Right lobe of liver (tissue), 6 donors: ENCODE data around the gene S100A1. TPM values are rescaled to one million over a fixed set of nuclear protein-coding genes. Genes with fewer than 3 reads are reported as not detected.
A peak's percentile ranks its signal among the peaks of the same experiment; 100 is the strongest.
"Not testable (repeated sequence)": the region's sequence is repeated elsewhere in the genome, so short reads cannot be mapped to it uniquely, and the experiment has no call there.

Experiments used
- ATAC-seq, 4 donors: fragments of 200-7000 bp; cut with Tn5 transposase; one replicate each; pipeline ENCODE4 v1.9.1; 2020; ENCODE audit warnings: mild to moderate bottlenecking in 4 of 4, moderate library complexity in 4 of 4
- DNase-seq, 3 donors: peaks; one replicate each; pipeline ENCODE4 v3.0.0-alpha.2; 2020
- H3K27ac ChIP-seq, 3 donors: fragments of 200-600 bp; one replicate each; pipeline ENCODE4 v1.8.0; 2022
- H3K27me3 ChIP-seq, 2 donors: fragments of 200-600 bp; one replicate each; pipeline ENCODE4 v1.8.0; 2022
- H3K36me3 ChIP-seq, 4 donors: fragments of 200-600 bp; sonication (generic) in 1 of 4; one replicate each; pipeline versions ENCODE4 v1.5.1 to v1.8.0; 2017 to 2022; ENCODE audit warnings: control low read depth in 1 of 4
- H3K4me1 ChIP-seq, 4 donors: fragments of 200-600 bp; sonication (generic) in 1 of 4; one replicate each; pipeline versions ENCODE4 v1.5.1 to v1.8.0; 2017 to 2022; ENCODE audit warnings: control low read depth in 1 of 4
- H3K4me3 ChIP-seq, 3 donors: fragments of 200-600 bp; one replicate each; pipeline ENCODE4 v1.8.0; 2022
- H3K9me3 ChIP-seq, 4 donors: fragments of 200-600 bp; sonication (generic) in 1 of 4; one replicate each; pipeline versions ENCODE4 v1.5.1 to v1.8.0; 2017 to 2022; ENCODE audit warnings: control low read depth in 1 of 4
- POLR2A ChIP-seq: fragments of 450-650 bp; IDR thresholded peaks from one replicate; pipeline ENCODE4 v1.6.1; 2017; ENCODE audit warnings: antibody characterized with exemption, mild to moderate bottlenecking
- WGBS: methylation state at CpG from one replicate; pipeline ENCODE4 v1.1.6; 2018; ENCODE audit warnings: low coverage, low lambda C conversion rate; ENCODE audit not compliant: insufficient coverage; ENCODE audit errors: missing lambda C conversion rate; 5-methylcytosine and 5-hydroxymethylcytosine counted together
- intact Hi-C, 2 donors: fragments of 100-400 bp; cut with DNase I; formaldehyde crosslinking; loops; one replicate each; pipeline versions ENCODE4 v1.11.2 to v1.14.1; 2022
- total RNA-seq, 6 experiments: library from RNA; depleted of rRNA in 2 of 6; stranded (reverse); fragments of >200 nt in 2 of 6; fragmentation: NEBNext Ultra II Directional in 3 of 6; extraction: Animal tissue kit (Norgen Biotek cat#: 25700) in 3 of 6; gene quantifications; one replicate each; pipeline versions ENCODE4 v1.1.0 to v1.2.4, GENCODE V29; 2016 to 2023
- TF ChIP-seq, protein P1 (sequence below), 4 donors: fragments of 200-600 bp in 3 of 4; fragments of 450-650 bp in 1 of 4; IDR thresholded peaks; one replicate each; pipeline versions ENCODE4 v1.5.1 to v1.8.0; 2016 to 2022; ENCODE audit warnings: antibody characterized with exemption in 4 of 4, mild to moderate bottlenecking in 2 of 4
- donor health status: DM: no; HTN: yes; CAD: no.
- donor health status: DM: no; HTN: no; CAD: no.
- donor health status: DM: no; HTN: no; CAD: no.
- donor health status: DM: no; HTN: yes; CAD: no.
- donor health status: DM: no; HTN: yes; CAD: no.

Gene S100A1
- total RNA-seq, 6 experiments from 2014 or later: 0.40 to 2.1 (median 1.0) TPM

DNA sequence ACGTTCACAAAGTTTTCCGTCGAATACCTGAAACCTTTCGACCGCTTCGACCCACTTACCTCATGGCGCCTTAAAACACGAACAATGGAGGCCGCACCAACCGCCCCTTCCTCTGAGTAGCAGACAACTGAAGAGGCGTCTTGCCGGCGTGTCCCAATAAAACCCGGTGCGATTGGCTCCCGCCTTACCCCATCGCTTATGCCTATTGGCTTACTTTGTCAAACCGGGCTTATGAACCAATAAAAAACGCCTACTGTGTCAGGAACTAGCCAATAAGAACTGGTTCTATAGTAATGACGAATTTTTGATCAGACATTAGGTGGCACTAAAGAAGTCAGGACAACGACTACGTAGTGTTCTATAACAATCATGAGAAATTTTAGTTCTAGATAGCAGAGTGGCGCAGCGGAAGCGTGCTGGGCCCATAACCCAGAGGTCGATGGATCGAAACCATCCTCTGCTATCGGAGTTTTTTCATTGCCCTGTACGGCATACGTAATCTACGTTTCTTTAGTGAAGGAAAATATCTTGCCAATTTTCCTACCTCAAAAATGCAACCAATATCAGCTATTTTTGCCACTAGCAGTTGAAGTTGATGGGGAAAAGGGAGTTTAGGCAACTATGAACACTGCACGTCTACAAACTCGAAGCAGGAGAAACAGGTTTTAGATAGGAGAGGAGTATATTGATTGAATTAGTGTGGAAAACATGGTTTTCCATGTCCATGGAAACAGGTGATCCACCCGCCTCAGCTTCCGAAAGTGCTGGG lies 42.8 kb downstream of the S100A1 start, which contains the start of gene ILF2:
ILF2 (minus strand) TSS at position 135 of the 769 bp plus-strand sequence; CDS start at position 64, 71 bp downstream.
- Histone ChIP-seq H3K27me3 (no peaks in the 10 kb centered on the region), H3K9me3 (no peaks in the 10 kb centered on the region), H3K36me3 (peaks cover 4 to 28% (median 14%) of the 10 kb centered on the region in 4 donors), H3K27ac (peak within 1 kb of the TSS; percentile 73 to 85 (median 79)), H3K4me3 (peak within 1 kb of the TSS; percentile 63 to 86 (median 64)), H3K4me1 (peaks cover 0 to 21% (median 6%) of the 10 kb centered on the region in 4 donors)
- under 1% methylated on average over 32 of the region's 35 CpGs for WGBS
- intact Hi-C loops: loop anchor here (10.0 kb wide), 2 partner anchors 104 to 314 kb away; partner anchors contain the start of genes RAB13 (in 1 of the 2) and SLC27A3 (in 1 of the 2)
- ATAC-seq (peak; percentile 89 to 96 (median 95)), DNase-seq (peak; percentile 95 to 97 (median 97))
- TF ChIP-seq, protein P1, sequence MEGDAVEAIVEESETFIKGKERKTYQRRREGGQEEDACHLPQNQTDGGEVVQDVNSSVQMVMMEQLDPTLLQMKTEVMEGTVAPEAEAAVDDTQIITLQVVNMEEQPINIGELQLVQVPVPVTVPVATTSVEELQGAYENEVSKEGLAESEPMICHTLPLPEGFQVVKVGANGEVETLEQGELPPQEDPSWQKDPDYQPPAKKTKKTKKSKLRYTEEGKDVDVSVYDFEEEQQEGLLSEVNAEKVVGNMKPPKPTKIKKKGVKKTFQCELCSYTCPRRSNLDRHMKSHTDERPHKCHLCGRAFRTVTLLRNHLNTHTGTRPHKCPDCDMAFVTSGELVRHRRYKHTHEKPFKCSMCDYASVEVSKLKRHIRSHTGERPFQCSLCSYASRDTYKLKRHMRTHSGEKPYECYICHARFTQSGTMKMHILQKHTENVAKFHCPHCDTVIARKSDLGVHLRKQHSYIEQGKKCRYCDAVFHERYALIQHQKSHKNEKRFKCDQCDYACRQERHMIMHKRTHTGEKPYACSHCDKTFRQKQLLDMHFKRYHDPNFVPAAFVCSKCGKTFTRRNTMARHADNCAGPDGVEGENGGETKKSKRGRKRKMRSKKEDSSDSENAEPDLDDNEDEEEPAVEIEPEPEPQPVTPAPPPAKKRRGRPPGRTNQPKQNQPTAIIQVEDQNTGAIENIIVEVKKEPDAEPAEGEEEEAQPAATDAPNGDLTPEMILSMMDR (IDR thresholded peaks at IDR 0.05): peak in 3 of 4 donors; percentile 11 to 46 (median 43)
- peak; percentile 79 for TF ChIP-seq POLR2A

DNA sequence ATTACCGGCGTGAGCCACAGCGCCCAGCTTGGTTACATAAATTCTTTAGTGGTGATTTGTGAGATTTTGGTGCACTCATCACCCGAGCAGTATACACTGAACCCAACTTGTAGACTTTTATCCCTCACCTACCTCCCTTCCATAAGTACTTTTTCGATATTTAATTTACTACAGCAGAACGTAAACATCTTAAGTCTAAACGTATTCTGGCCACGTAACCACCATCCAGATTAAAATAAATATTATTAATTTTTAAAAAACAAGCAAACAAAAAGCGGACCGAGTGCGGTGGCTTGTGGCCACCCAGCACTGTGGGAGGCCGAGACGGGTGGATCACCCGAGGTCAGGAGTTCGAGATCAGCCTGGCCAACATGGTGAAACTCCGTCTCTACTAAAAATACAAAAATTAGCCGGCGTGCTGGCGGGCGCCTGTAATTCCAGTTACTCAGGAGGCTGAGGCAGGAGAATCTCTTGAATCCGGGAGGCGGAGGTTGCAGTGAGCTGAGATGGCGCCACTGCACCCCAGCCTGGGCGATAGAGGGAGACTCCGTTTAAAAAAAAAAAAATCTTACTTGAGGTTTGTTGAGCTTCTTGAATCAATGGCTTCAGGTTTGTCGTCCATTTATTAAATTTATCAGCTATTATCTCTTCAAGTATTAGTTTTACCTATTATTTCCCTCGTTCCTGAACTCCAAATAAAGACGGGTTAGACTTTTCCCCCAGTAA lies 43.6 kb downstream of the S100A1 start:
- H3K9me3 ChIP-seq, DNase-seq, H3K27me3 ChIP-seq: not testable (repeated sequence)
- intact Hi-C loops: loop anchor here (10.0 kb wide), 2 partner anchors 103 to 313 kb away; partner anchors contain the start of genes RAB13 (in 1 of the 2) and SLC27A3 (in 1 of the 2)
- WGBS: 10% methylated on average over 28 of the region's 28 CpGs
- ATAC-seq: peak in 2 of 4 donors; percentile 0 to 1
- Histone ChIP-seq H3K4me3 (peak overlapping the region; percentile 23 to 86 (median 37)), H3K36me3 (peaks cover 0 to 20% (median 10%) of the 10 kb centered on the region in 4 donors), H3K27ac (peak overlapping the region; percentile 73 to 85 (median 79)), H3K4me1 (peaks cover 0 to 21% (median 6%) of the 10 kb centered on the region in 4 donors)

DNA sequence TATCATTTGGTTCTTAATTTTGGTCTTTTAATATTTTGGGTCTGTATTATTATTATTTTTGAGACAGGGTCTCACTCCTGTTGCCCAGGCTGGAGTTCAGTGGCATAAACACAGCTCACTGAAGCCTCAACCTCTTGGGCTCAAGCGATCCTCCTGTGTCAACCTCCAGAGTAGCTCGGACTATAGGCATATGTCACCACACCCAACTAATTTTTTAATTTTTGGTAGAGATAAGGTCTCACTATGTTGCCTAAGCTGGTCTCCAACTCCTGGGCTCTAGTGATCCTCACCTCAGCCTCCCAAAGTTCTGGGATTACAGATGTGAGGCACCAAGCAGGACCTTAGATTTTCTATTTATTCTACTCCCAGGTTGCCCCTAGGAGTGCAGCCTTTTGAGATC lies 45.3 kb downstream of the S100A1 start:
- 87% methylated on average over 2 of the region's 2 CpGs for WGBS
- H3K4me1 ChIP-seq: peaks cover 0 to 25% (median 9%) of the 10 kb centered on the region in 4 donors
- no peaks in the 10 kb centered on the region for H3K9me3 ChIP-seq
- H3K27ac ChIP-seq: no peak overlapping the region
- DNase-seq: no peak
- H3K4me3 ChIP-seq: no peak overlapping the region
- intact Hi-C loops: loop anchor here (10.0 kb wide), 2 partner anchors 101 to 311 kb away; partner anchors contain the start of genes RAB13 (in 1 of the 2) and SLC27A3 (in 1 of the 2)
- H3K36me3 ChIP-seq: peaks cover 0 to 3% (median 0%) of the 10 kb centered on the region in 4 donors
- no peaks in the 10 kb centered on the region for H3K27me3 ChIP-seq
- TF ChIP-seq, protein P1 (IDR thresholded peaks at IDR 0.05): no peak
- TF ChIP-seq POLR2A: no peak
- ATAC-seq: no peak

DNA sequence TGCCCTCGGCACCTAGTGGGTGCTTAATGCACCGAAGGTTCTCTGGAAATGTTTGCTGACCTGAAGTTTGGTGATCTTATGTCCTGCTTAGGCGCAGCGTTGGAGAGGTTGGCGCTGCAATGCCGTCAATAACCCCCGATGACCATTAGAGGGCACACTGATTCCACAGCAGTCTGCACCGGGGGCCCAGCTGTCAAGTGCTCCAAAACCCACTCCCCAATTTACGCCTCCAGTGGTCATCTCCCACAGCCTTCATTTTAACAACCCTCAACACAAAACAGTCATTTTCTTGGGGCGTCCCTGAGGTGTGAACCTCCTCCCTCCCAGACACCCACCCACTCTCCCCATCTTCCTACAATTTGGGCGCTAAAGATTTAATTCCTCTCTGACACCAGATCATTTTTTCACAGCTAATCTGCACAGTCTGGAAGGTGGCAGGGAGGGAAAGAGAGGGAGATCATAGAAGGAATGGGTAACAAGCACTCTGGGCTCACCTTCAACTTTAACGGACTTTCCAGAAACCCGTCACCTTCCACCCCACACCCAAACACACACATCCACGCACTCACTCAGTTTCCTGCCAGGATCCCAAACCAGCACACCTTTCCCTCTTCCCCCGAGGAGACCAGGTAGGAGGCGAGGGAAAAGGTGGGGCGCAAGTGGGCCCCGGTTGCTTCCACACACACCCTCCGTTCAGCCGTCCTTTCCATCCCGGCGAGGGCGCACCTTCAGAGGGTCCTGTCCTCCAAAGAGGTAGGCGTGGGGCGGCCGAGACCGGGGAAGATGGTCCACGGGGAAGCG lies 49.7 kb downstream of the S100A1 start:
- 4% methylated on average over 27 of the region's 29 CpGs for WGBS
- Histone ChIP-seq H3K4me1 (peaks cover 0 to 23% (median 3%) of the 10 kb centered on the region in 4 donors), H3K36me3 (no peaks in the 10 kb centered on the region), H3K27me3 (peaks cover 0 to 7% of the 10 kb centered on the region in 2 donors), H3K27ac (peak overlapping the region in 1 of 3 donors; percentile 12), H3K9me3 (no peaks in the 10 kb centered on the region), H3K4me3 (peak overlapping the region; percentile 44 to 51 (median 50))
- peak; percentile 46 to 54 (median 53) for DNase-seq
- ATAC-seq: peak; percentile 77 to 82 (median 80)
- intact Hi-C loops: loop anchor here (5.0 to 10.0 kb wide), 3 partner anchors 69 to 307 kb away; partner anchors contain the start of genes RAB13 (in 1 of the 2) and SLC27A3 (in 1 of the 2)
- TF ChIP-seq, protein P1 (IDR thresholded peaks at IDR 0.05): peak; percentile 83 to 91 (median 88)
- TF ChIP-seq POLR2A: no peak
